GM21515 (cell line): ENCODE results near the gene HLA-DRA.
"Not testable (repeated sequence)": the region's sequence is repeated elsewhere in the genome, so short reads cannot be mapped to it uniquely, and the experiment has no call there.

Experiments used
- ATAC-seq: cut with Tn5 transposase; IDR thresholded peaks from one replicate; pipeline ENCODE4 v1.9.1; 2021; ENCODE audit not compliant: unreplicated experiment

The HLA-DRA gene

DNA sequence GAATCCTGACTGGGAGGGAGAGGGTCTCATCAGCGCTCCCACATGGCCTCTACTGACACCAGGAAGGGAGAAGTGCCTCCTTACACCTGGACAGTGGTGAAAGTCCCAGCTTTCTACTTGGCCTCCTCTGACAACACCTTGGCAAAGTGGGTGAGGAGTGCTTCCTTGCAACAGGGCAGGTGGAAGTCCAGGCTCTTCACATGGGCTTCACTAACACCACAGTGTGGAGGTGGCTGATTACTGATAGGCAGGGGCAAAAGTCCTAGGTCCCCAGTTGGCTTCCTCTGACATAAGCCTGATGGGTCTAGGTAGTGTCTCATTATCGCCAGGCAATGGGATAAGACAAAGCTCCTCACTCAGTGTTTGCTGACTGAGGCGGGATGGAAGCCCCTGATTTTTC is 9.5 kb upstream of the HLA-DRA start:
- no peak for ATAC-seq

DNA sequence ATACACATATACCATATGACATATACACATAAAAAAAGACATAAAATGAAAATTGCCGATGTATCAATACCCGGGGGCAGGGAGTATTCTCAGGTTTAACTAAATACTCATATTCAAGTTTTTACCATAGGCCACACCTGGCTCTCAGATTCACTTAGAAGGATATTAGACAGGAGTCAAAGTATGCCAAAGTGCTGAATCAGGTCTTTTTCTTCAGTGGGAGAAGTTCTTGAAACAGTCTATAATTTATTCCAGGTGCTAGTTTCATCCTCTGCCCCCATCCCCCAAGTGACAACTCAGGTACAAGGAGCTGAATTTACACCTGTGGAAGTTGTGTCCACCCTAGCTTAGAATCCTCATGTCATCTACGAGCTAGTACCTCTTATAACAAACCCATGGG is 8.5 kb upstream of the HLA-DRA start:
- no peak for ATAC-seq

DNA sequence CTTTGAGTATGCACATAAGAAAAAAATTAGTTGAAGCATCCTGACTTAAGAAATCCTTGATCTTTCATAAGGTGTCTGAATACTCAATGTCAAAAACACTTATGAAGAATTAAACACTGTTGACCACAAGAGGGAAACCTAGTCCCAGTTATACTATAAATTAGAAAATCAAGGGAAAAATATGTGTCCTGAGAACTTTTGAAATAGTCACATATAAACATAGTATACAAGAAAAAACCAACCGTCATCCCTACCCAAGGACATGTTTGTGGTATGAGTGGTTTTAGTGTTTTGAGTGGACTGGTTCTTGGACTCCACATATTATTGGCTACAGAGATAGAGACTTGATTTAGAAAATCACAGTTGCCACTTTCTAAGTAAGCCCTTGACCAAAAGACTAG is 7.6 kb upstream of the HLA-DRA start:
- no peak for ATAC-seq

DNA sequence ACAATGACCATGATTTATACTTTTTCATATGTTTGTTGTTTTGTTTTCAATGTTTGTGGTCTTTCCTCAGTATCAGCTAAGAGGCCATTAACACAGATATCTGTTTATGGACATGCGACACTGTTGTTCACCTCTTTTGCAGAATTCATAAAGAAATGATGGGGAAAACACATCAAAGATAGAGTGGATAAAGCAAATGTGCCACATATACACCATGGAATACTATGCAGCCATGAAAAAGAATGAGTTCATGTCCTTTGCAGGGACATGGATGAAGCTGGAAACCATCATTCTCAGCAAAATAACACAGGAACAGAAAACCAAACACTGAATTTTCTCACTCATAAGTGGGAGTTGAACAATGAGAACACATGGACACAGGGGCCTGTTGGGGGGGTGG is 5.7 kb upstream of the HLA-DRA start:
- ATAC-seq, result not testable (repeated sequence)

DNA sequence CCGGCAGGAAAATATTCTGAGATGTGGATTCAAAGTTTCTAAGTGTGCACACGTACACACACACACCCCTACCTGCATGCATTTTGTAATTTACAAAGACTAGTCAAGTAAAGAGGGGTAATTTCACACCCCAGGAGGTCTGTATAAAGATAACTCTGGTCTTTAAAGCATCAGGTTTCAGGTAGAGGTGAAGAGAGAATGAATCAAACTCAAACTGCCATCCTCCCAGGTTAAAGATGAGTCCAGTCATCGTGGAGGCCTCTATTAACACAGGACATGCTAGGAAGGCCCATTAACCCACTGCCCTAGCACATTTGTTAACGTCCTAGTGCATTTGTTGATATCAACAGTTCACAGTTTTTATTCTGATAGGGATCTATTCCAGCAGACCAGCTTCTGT is 3.5 kb upstream of the HLA-DRA start:
- no peak for ATAC-seq

DNA sequence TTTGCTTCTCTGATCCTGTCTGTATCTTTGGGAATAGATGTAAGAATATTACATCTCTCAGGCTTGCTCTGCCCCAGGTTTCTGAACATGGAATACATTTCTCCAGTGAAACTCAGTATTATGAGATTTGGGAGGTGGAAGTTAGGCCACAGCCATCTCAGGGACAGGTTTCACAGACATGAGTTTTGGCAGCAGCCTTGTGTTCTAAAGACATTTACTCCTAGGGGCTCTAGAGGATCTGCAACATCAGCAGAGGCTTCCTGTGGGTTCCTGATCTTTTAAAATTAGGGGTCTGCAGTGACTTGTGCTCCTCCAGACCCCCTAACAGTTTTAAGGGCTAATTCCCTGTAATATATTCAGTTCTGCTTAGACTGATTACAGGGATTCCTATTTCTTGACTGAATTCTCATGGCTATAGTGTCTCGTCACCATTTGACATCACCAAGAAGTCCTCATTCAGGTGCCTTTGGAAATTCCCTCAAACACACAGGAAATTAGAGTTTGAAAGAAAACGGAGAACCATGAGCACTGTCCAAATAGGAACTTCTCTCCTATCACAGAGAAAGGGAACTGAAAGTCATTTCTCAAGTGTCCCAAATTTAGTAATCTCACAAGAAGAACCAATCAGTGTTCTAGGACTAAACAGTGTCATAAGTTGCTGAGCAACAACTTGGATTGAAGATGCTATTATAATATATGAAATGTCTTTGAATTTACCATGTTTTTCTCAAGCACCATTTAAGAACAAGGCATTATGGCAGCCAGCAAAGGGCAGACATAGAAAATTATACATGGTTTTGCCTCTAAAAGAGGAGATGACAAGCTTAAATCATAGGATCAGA is 2.5 kb upstream of the HLA-DRA start:
- peak; percentile 51 for ATAC-seq

DNA sequence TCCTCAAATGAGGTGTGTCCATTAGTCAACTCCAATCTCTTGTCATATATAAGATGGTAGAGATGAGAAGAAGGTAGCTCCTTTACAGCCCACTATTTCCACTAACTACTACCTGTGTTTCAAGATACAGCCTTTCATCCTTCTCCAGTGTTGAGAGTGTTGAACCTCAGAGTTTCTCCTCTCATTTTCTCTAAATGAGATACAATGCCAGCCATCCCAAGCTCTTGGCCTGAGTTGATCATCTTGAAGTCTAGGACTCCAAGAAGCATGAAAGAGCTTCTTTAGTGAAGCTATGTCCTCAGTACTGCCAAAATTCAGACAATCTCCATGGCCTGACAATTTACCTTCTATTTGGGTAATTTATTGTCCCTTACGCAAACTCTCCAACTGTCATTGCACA is 548 bp upstream of the HLA-DRA start:
- ATAC-seq, result peak; percentile 5

DNA sequence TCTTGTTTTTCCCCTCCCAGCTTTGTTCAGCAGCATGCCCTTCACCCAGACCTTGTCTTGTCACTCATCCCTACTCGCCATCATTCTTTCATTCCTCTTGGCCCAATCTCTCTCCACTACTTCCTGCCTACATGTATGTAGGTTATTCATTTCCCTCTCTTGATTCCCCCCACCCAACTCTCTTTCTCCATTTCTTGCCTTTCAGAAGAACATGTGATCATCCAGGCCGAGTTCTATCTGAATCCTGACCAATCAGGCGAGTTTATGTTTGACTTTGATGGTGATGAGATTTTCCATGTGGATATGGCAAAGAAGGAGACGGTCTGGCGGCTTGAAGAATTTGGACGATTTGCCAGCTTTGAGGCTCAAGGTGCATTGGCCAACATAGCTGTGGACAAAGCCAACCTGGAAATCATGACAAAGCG is 2.6 kb downstream of the HLA-DRA start:
- ATAC-seq, result no peak

DNA sequence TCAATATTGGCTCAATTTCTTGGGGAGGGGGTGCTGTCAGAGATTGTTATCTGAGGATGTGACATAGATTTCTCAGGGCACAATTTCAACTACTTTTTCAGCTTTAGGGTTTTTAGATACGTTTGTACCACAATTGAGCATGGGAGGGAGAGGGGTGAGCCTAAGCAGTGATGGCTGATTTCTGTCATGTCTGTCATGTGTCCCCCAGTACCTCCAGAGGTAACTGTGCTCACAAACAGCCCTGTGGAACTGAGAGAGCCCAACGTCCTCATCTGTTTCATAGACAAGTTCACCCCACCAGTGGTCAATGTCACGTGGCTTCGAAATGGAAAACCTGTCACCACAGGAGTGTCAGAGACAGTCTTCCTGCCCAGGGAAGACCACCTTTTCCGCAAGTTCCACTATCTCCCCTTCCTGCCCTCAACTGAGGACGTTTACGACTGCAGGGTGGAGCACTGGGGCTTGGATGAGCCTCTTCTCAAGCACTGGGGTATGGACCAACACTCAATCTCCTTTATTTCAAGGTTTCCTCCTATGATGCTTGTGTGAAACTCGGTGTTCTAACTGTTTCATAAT is 3.4 kb downstream of the HLA-DRA start:
- no peak for ATAC-seq

DNA sequence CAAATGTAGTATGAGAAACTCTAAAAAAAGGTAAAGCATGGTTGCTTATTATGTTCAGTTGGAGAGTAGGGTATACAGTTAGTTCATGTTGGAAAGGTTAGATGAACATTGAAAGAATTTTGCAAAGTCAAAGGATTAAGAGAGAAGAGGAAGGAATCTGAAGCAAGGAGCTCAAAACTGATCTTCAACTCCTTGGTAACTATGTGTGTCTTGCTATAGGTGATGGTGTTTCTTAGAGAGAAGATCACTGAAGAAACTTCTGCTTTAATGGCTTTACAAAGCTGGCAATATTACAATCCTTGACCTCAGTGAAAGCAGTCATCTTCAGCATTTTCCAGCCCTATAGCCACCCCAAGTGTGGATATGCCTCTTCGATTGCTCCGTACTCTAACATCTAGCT is 4.7 kb downstream of the HLA-DRA start:
- ATAC-seq, result no peak

DNA sequence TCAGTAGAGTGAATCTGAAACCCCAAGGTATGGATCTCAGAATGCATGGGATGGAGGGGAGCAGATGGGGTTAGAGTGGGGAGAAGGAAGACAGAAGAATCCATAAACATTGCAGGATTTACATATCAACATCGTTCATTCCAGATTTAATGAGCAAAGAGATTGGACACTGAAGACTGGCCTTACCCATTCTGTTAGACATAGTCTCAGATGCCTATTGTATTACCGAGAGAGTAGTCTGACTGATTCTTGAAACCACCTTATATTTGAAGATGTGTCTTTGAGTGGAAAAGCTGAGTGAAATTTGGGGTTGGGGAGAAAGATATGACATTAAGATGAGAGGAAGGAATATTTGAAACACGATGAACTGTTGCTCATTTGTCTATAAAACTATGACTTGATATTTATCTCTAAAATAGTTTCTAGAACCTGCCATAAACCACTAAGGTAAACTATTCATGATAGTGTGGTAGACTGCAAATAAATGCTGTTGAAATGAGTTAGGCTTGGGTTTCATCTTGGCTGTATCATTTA is 5.7 kb downstream of the HLA-DRA start:
- no peak for ATAC-seq

DNA sequence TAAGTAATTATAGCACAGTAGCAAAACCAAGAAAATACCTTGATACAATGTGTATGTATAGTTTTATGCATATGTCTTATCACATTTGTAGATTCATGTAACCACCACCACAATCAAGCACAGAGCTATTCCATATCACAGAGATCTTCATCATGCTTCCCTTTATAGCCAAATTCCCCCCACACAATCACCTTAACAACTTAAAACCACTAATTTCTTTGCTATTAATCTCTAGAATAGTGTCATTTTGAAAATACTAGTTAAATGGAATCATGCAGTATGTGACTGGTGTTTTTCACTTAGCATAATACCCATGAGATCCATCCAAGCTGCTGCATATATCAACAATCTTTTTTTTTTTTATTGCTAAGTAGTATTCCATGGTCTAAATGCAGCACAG is 8.2 kb downstream of the HLA-DRA start:
- ATAC-seq, result no peak

DNA sequence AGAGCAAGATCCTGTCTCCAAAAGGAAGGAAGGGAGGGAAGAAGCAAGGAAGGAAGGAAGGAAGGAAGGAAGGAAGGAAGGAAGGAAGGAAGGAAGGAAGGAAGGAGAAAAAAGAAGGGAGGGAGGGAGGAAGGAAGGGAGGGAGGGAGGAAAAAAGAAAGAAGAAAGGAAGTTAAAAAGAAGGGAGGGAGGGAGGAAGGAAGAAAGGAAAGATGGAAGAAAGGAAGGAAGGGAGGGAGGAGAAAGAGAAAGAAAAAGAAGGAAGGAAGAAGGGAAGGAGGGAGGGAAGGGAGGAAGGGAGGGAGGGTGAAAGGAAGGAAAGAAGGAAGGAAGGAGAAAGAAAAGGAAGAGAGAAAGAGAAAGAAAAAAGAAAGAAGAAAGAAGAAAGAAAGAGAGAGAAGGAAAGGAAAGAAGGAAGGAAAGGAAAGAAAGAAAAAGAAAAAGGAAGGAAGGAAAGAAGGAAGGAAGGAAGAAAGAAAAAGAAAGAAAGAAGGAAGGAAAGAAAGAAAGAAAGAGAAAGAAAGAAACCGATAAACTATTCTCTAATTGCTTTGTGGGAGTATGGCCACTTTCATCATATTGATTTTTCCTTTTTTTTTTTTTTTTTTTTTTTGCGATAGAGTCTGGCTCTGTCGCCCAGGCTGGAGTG is 9.5 kb downstream of the HLA-DRA start:
- no peak for ATAC-seq

DNA sequence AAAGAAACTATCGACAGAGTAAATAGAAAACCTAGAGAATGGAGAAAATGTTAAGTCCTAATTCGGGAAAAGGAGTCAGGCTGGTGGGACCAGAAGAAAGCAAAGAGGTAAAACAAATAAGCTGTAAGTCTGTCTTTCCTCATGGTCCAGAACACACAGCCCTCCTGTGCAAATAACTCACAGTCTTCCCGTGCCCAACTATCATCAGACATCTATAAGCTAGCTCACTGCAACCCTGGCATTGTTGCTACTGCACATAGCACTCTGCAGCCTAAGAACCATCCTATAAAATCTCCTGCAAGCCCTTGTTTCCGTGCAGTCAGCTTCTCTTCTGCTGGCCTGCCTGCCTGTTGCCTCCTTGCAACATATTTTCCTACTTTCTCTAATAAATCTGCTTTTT is 17.4 kb downstream of the HLA-DRA start:
- no peak for ATAC-seq

DNA sequence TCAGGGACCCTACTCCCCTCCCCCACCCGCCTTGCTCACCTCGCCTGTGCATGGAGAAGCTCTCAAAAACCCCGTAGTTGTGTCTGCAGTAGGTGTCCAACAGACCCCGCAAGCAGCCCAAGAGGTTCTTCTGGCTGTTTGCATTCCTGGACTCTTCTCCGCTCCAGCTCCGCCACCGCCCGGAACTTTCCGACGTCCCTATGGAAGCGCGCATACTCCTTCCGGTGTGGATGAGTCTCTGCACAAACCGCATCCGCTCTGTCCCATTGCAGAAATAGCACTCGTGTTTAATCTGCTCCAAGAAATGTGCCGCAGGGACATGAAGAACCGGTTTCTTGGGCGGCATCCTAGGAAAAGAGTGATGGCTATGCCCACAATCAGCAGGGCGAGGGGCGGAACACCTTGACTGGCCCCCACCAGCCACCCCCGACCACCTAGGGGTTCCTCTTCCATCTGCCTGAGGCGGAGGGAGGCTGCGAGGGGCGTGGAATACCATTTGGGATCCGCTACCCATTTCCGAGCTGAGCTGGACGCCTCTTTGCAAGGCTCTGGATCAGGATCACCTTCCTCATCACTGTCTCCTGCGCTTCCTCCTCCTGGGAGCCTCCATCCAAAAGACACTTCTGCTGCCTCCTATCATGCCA is 20.2 kb downstream of the HLA-DRA start:
- no peak for ATAC-seq

DNA sequence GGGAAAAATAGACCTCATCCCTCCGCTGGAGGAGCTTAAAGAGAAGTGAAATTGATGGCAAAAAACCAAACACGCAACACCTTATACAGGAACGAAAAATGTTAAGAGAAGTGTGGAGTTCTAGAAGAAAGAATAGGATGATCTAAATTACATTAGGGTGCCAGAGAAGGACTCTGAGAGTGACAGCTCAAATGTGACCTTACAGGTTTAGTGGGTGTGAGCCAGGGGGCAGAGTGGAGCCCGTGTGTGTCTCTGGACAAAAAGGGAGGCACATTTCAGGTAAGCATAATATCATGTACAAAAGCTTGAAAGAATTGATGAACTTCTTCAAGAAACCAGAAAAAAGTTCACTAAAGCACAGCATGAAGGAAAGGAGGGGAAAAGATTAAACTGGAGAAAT is 20.8 kb downstream of the HLA-DRA start:
- no peak for ATAC-seq

DNA sequence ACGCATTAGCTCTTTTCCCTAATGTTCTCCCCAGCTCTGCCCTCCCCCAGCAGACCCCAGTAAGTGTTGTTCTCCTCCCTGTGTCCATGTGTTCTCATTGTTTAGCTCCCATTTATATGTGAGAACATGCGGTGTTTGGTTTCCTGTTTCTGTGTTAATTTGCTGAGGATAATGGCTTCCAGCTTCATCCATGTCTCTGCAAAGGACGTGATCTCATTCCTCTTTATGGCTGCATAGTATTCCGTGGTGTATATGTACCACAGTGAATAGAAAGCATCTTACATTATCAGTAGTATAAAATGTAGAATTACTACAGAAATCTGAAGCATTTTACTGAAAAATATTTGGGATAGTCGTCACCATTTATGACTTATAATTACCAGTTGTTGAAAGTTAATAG is 21.8 kb downstream of the HLA-DRA start:
- no peak for ATAC-seq

DNA sequence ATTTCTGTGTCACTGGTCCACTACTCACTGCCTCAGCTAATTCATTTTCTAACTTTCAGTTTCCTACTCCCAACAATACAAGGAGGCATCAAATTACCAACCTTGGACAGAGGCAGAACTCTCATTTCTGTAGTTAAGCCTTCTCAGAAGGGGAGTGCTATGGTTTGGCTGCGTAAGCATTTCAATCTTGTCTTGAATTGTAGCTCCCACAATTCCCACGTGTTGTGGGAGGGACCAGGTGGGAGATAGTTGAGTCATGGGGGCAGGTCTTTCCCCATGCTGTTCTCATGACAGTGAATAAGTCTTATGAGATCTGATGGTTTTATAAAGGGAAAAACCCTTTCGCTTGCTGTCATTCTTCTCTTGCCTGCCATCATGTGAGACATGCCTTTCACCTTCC is 22.9 kb downstream of the HLA-DRA start:
- ATAC-seq, result no peak

DNA sequence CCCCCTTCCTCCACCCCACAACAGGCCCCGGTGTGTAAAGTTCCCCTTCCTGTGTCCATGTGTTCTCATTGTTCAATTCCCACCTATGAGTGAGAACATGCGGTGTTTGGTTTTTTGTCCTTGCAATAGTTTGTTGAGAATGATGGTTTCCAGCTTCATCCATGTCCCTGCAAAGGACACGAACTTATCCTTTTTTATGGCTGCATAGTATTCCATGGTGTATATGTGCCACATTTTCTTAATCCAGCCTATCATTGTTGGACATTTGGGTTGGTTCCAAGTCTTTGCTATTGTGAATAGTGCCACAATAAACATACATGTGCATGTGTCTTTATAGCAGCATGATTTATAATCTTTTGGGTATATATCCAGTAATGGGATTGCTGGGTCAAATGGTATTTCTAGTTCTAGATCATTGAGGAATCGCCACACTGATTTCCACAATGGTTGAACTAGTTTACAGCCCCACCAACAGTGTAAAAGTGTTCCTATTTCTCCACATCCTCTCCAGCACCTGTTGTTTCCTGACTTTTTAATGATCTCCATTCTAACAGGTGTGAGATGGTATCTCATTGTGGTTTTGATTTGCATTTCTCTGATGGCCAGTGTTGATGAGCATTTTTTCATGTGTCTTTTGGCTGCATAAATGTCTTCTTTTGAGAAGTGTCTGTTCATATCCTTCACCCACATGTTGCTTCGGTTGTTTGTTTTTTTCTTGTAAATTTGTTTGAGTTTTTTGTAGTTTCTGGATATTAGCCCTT is 28.2 kb downstream of the HLA-DRA start:
- ATAC-seq, result not testable (repeated sequence)

DNA sequence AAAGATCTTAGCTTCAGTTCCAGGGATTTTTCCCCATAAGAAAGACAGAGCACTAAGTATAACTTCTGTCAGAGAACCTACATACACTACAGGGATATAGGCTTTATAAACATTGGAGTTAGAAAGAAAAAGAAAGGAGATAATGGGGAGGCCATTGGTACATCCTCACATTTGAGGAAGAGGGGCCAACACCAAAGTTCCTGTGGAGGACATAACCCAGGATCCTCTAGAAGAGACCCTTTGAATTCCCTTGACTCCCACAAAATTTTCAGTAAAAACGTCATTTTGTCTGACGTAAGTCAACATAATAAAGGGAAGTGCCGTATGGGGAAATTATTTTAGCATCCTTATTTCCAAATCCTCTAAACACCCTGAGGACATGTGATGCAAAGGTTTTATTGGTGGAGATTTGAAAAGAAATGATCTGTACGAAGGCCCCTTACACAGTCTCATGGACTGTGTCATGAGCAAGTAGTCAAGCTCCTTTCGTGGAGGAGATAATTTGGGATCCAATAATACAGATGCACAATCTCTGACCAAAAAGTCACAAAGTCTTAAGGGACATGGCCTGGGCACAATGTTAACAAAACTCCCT is 33.2 kb downstream of the HLA-DRA start:
- ATAC-seq, result no peak
